SK-N-SH (cell line): Measurements from ENCODE around the gene ABCA4. TPM values are rescaled to one million over a fixed set of nuclear protein-coding genes. Genes with fewer than 3 reads are reported as not detected.

ENCODE experiments used
- CTCF ChIA-PET: fragments of 300-600, 350-600 bp; formaldehyde crosslinking; extraction: SDS; loops from one replicate; lab custom pipeline; 2021; lab: Yijun Ruan, JAX
- POLR2A ChIA-PET: fragments of 350-600 bp; sonication (Branson Sonifier 250); formaldehyde crosslinking; extraction: SDS; loops from one replicate; lab custom pipeline; 2020; ENCODE audit warnings: antibody characterized with exemption, inconsistent platforms; lab: Yijun Ruan, JAX
- DNase-seq: peaks from one replicate; pipeline ENCODE4 v3.0.0; 2012
- H2AFZ ChIP-seq: fragments of 200-600 bp; sonication (generic); 2 replicates; pipeline ENCODE4 v1.8.1; 2016; ENCODE audit warnings: antibody characterized with exemption, mild to moderate bottlenecking, low read depth
- H3F3A ChIP-seq: fragments of 200-600 bp; sonication (generic); replicated peaks from 2 replicates; pipeline ENCODE3; 2016; ENCODE audit warnings: antibody characterized with exemption, mild to moderate bottlenecking; ENCODE audit not compliant: insufficient read depth
- H3K27ac ChIP-seq, 2 experiments: fragments of 200-500 bp in 1 of 2; fragments of 200-600 bp in 1 of 2; sonication (Bioruptor generic) in 1 of 2; sonication (generic), shearing (Covaris generic) in 1 of 2; 2 replicates each; pipeline versions ENCODE4 v1.5.1 to v1.6.1; 2014 to 2016; ENCODE audit warnings: low read depth in 2 of 2, inconsistent platforms in 1 of 2, low read length in 1 of 2, mild to moderate bottlenecking in 1 of 2, mixed read lengths in 1 of 2
- H3K27me3 ChIP-seq: fragments of 200-600 bp; sonication (generic), shearing (Covaris generic); 2 replicates; pipeline ENCODE4 v1.6.1; 2016; ENCODE audit warnings: mixed run types; ENCODE audit not compliant: insufficient read depth
- H3K36me3 ChIP-seq, 2 experiments: fragments of 200-500 bp in 1 of 2; fragments of 200-600 bp in 1 of 2; sonication (Bioruptor generic) in 1 of 2; sonication (generic) in 1 of 2; replicated peaks in 1 of 2; 2 replicates each; pipeline versions ENCODE3 to v1.5.1; 2014 to 2016; ENCODE audit warnings: low read length in 1 of 2, mild to moderate bottlenecking in 1 of 2; ENCODE audit not compliant: insufficient read depth in 2 of 2, control insufficient read depth in 1 of 2
- H3K4me1 ChIP-seq, 2 experiments: fragments of 200-500 bp in 1 of 2; fragments of 200-600 bp in 1 of 2; sonication (Bioruptor generic) in 1 of 2; sonication (generic), shearing (Covaris generic) in 1 of 2; 2 replicates each; pipeline versions ENCODE4 v1.5.1 to v1.6.1; 2014 to 2016; ENCODE audit warnings: low read depth in 1 of 2, low read length in 1 of 2, mixed run types in 1 of 2; ENCODE audit not compliant: insufficient read depth in 2 of 2, control insufficient read depth in 1 of 2
- H3K4me2 ChIP-seq: fragments of 200-600 bp; sonication (generic), shearing (Covaris generic); 2 replicates; pipeline ENCODE4 v1.6.1; 2017; ENCODE audit warnings: mixed run types
- H3K4me3 ChIP-seq, 2 experiments: fragments of 200-500 bp in 1 of 2; fragments of 200-600 bp in 1 of 2; sonication (Bioruptor generic) in 1 of 2; sonication (generic), shearing (Covaris generic) in 1 of 2; 2 replicates each; pipeline versions ENCODE4 v1.5.1 to v1.8.1; 2014 to 2016; ENCODE audit warnings: low read depth in 2 of 2, inconsistent platforms in 1 of 2, low read length in 1 of 2, mild to moderate bottlenecking in 1 of 2, mixed read lengths in 1 of 2, moderate library complexity in 1 of 2
- H3K79me2 ChIP-seq: fragments of 200-600 bp; sonication (generic); 2 replicates; pipeline ENCODE4 v1.8.1; 2017; ENCODE audit warnings: mild to moderate bottlenecking; ENCODE audit not compliant: insufficient read depth
- H3K9ac ChIP-seq: fragments of 200-600 bp; sonication (generic); 2 replicates; pipeline ENCODE4 v1.6.1; 2017; ENCODE audit warnings: mixed run types
- H3K9me2 ChIP-seq: fragments of 200-600 bp; sonication (generic); 2 replicates; pipeline ENCODE4 v1.6.1; 2017; ENCODE audit warnings: mixed run types
- H3K9me3 ChIP-seq: fragments of 200-600 bp; sonication (generic); 2 replicates; pipeline ENCODE4 v1.6.1; 2017; ENCODE audit warnings: mixed run types, mild to moderate bottlenecking, moderate library complexity
- H4K20me1 ChIP-seq: fragments of 200-600 bp; sonication (generic); 2 replicates; pipeline ENCODE4 v1.6.1; 2017; ENCODE audit warnings: mild to moderate bottlenecking, mixed run types; ENCODE audit not compliant: insufficient read depth
- ELF1 ChIP-seq: IDR thresholded peaks from 2 replicates; pipeline ENCODE4 v1.4.0; 2012
- EZH2phosphoT487 ChIP-seq: fragments of 200-600 bp; sonication (generic); IDR thresholded peaks from 2 replicates; pipeline ENCODE4 v1.6.1; 2017; ENCODE audit warnings: low read depth, mixed run types, mild to moderate bottlenecking, antibody characterized with exemption, moderate library complexity, borderline replicate concordance
- FOSL2 ChIP-seq: IDR thresholded peaks from 2 replicates; pipeline ENCODE4 v1.4.0; 2012; ENCODE audit warnings: low read depth, mild to moderate bottlenecking, moderate library complexity, borderline replicate concordance
- FOXJ3 ChIP-seq: sonication (generic); formaldehyde crosslinking; IDR thresholded peaks from 2 replicates; pipeline ENCODE4 v1.5.1; 2020; ENCODE audit warnings: mild to moderate bottlenecking, missing genetic modification reagents
- FOXM1 ChIP-seq: IDR thresholded peaks from 2 replicates; pipeline ENCODE4 v1.4.0; 2012; ENCODE audit warnings: low read depth, mild to moderate bottlenecking
- GABPA ChIP-seq: IDR thresholded peaks from 2 replicates; pipeline ENCODE4 v1.4.0; 2012; ENCODE audit warnings: low read depth, mild to moderate bottlenecking
- JUND ChIP-seq: IDR thresholded peaks from 2 replicates; pipeline ENCODE4 v1.4.0; 2012
- MAX ChIP-seq: IDR thresholded peaks from 2 replicates; pipeline ENCODE4 v1.4.0; 2012; ENCODE audit warnings: low read depth
- NRF1 ChIP-seq: IDR thresholded peaks from 2 replicates; pipeline ENCODE4 v1.6.1; 2012; ENCODE audit warnings: low read depth, mild to moderate bottlenecking, low read length
- PBX3 ChIP-seq: IDR thresholded peaks from 2 replicates; pipeline ENCODE4; 2012
- POLR2AphosphoS5 ChIP-seq: IDR thresholded peaks from 2 replicates; pipeline ENCODE4 v1.6.1; 2012; ENCODE audit warnings: low read depth, low read length
- RAD21 ChIP-seq: IDR thresholded peaks from 2 replicates; pipeline ENCODE4 v1.6.1; 2012; ENCODE audit warnings: mild to moderate bottlenecking, low read length
- RCOR1 ChIP-seq: fragments of 150-350 bp; IDR thresholded peaks from 2 replicates; pipeline ENCODE4 v1.6.1; 2017; ENCODE audit warnings: antibody characterized with exemption, low read length
- REST ChIP-seq: IDR thresholded peaks from 2 replicates; pipeline ENCODE4 v1.6.1; 2012; ENCODE audit warnings: mild to moderate bottlenecking, low read depth, low read length, moderate library complexity
- RFX5 ChIP-seq: IDR thresholded peaks from 2 replicates; pipeline ENCODE4 v1.6.1; 2012; ENCODE audit warnings: mild to moderate bottlenecking, improper control_type of control experiment, low read length
- RXRA ChIP-seq: IDR thresholded peaks from 2 replicates; pipeline ENCODE4 v1.4.0; 2012; ENCODE audit warnings: low read depth, mild to moderate bottlenecking, borderline replicate concordance
- USF2 ChIP-seq: fragments of 150-350 bp; IDR thresholded peaks from 2 replicates; pipeline ENCODE4 v1.6.1; 2017; ENCODE audit warnings: antibody characterized with exemption, low read length, low read depth, borderline replicate concordance
- YY1 ChIP-seq: IDR thresholded peaks from 2 replicates; pipeline ENCODE4 v1.4.0; 2012; ENCODE audit warnings: low read depth, mild to moderate bottlenecking
- ZBTB33 ChIP-seq: IDR thresholded peaks from 2 replicates; pipeline ENCODE4 v1.4.0; 2012; ENCODE audit warnings: low read depth, borderline replicate concordance
- WGBS: methylation state at CpG from one replicate; pipeline ENCODE4 v1.1.6; 2017; ENCODE audit warnings: low lambda C conversion rate; 5-methylcytosine and 5-hydroxymethylcytosine counted together
- polyA plus RNA-seq, 3 experiments: library from polyadenylated mRNA; depleted of rRNA; stranded (reverse); fragments of >200 nt; gene quantifications; 2 replicates each; pipeline ENCODE4 v1.2.3, GENCODE V29; 2012

The ABCA4 gene
- polyA plus RNA-seq, 1 of the 3 experiments (the other 2 are of a cell fraction), result 0.03 TPM

GRCh38 chr1:93958032-93958725 lies 162.8 kb downstream of the ABCA4 start:
- H3K27ac ChIP-seq, result no peak overlapping the region
- H3F3A ChIP-seq, result no peaks in the 10 kb centered on the region
- no peak for DNase-seq
- no peak overlapping the region for H2AFZ ChIP-seq
- H3K27me3 ChIP-seq, result no peaks in the 10 kb centered on the region
- no peaks in the 10 kb centered on the region for H3K4me1 ChIP-seq
- POLR2A ChIA-PET, result no interaction called here
- H3K9ac ChIP-seq, result no peak overlapping the region
- WGBS, result 14% methylated on average over 1 of the region's 1 CpG
- TF ChIP-seq REST, result no peak
- no peak for TF ChIP-seq YY1
- no peak for TF ChIP-seq FOXJ3 (CRISPR knock-in tag)
- no peak for TF ChIP-seq NRF1
- TF ChIP-seq FOXM1, result no peak
- TF ChIP-seq POLR2AphosphoS5, result no peak
- no peak for TF ChIP-seq FOSL2
- no peak for TF ChIP-seq ELF1
- no peak for TF ChIP-seq USF2
- no peak overlapping the region for H3K4me3 ChIP-seq
- H3K36me3 ChIP-seq, result no peaks in the 10 kb centered on the region
- peaks cover 5% of the 10 kb centered on the region for H3K9me3 ChIP-seq
- no peaks in the 10 kb centered on the region for H4K20me1 ChIP-seq
- no peaks in the 10 kb centered on the region for H3K79me2 ChIP-seq
- CTCF ChIA-PET, result interaction anchor here (1.1 to 1.7 kb wide), 3 partner anchors 11 to 49 kb away, joined by 3 to 6 read pairs (median 3); partner anchors contain the start of gene GCLM
- H3K9me2 ChIP-seq, result no peaks in the 10 kb centered on the region
- H3K4me2 ChIP-seq, result no peak overlapping the region

- H3K4me2 ChIP-seq, result no peak overlapping the region
- CTCF ChIA-PET, result no interaction called here
- H3K9me2 ChIP-seq, result no peaks in the 10 kb centered on the region
- no peak for TF ChIP-seq EZH2phosphoT487
- TF ChIP-seq MAX, result no peak
- TF ChIP-seq GABPA, result no peak
- TF ChIP-seq USF2, result no peak
- TF ChIP-seq RCOR1, result no peak
- no peak for TF ChIP-seq PBX3
- TF ChIP-seq RFX5, result no peak
- no peak for TF ChIP-seq RXRA
- no peak for TF ChIP-seq JUND
- TF ChIP-seq ZBTB33, result no peak
- no peak for TF ChIP-seq RAD21
These were observed 165.2 kb downstream of the ABCA4 start for GRCh38 chr1:93955765-93956164.

More at GRCh38 chr1:93955765-93956164, 165.2 kb downstream of the ABCA4 start:
- Histone ChIP-seq H3K9me3 (peaks cover 5% of the 10 kb centered on the region), H3K36me3 (no peaks in the 10 kb centered on the region), H3F3A (no peaks in the 10 kb centered on the region), H2AFZ (no peak overlapping the region), H4K20me1 (no peaks in the 10 kb centered on the region), H3K4me3 (no peak overlapping the region), H3K79me2 (no peaks in the 10 kb centered on the region), H3K27ac (no peak overlapping the region), H3K9ac (no peak overlapping the region), H3K27me3 (no peaks in the 10 kb centered on the region), H3K4me1 (no peaks in the 10 kb centered on the region)
- POLR2A ChIA-PET, result no interaction called here
- no peak for DNase-seq
- WGBS, result 24% methylated on average over 1 of the region's 1 CpG
